Fibroblast of skin of left quadriceps (primary cell): ENCODE data around the gene KL.
A peak's percentile ranks its signal among the peaks of the same experiment; 100 is the strongest.

Experiments used
- DNase-seq, 2 experiments: peaks; one replicate each; pipeline ENCODE4 v3.0.0-alpha.2; 2013; ENCODE audit warnings: low read depth in 2 of 2

KL gene

DNA sequence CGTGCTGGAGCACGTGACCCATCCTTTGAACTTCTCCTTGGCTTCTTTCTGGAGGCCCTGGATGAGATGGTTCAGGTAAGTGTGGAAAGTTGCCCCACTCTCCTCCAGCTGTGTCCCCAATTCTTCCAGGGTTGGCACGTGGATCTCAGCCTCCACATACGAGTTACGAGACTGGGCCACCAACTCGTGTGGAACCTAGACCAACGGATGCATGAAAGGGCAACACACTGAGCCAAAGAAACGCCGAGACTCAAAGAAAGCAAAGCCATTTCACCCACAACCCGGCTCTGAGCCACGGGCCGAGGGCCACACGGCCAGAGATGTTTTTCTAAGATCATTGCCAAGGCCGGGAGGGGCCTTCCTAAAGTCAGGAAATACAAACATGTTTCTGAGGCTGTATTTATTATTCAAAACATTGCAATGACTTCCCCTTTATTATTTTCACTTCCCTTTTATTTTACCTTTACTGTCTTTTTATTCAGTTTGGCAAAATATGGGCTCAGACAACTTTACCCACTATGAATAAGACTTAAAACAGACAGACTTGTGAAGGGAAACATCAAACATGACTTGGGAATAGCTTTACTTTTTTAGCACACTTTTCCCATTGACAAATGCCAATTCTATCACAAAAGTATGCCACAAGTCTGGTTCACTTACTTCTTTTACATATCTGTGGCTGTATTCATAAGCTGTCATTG is 94.6 kb downstream of the KL start:
- DNase-seq: no peak

DNA sequence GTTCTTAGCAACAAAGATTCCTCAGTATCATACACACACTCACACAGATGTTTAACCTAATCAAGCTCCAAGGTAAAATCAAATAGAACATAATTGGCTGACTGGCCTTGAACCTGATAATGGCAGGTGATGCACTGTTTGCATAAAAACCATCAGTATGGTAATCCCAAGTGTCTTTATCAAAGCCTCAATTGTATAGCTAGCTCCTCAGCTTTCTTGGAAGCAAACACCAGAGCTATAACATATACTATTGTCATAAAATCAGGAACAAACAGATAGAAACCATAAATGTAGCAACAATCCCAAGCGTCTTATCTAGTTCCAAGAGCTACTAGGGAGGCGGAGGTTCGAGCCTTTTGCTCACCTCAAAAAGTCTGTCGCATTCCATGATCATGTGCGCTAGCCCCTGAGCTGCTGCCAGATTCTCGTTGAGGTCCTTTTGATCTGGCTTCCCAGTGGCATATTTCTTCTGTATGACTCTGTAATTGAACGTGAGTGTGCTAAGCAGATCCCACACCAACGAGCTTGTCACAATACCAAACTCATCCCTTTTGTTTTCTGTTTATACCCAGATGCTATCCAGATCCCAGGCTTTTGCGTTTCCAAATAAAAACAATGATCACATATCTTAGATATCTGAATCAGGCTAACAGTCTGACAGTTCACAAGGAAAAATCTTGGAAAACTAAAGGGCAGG is 95.3 kb downstream of the KL start:
- DNase-seq: peak in 1 of 2 experiments; percentile 33

DNA sequence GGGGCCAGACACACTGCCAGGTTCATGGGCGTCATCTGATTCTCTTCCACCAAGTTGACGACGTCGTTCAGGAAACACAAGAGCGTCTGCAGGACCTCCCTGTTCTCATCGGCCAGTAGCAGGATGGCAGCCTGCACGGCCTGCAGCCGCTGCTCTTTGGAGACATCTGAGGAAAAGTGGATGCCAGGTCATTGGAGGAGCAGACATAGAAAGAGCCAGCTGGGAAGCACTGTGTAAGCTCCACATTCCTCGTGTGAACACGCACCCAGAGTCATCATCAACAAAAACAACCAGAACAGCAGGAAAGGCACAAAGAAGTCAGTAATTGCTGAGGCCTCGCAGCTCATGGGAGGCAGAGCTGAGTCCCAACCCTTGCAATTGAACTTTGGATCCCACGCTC is 96.5 kb downstream of the KL start:
- DNase-seq: no peak

DNA sequence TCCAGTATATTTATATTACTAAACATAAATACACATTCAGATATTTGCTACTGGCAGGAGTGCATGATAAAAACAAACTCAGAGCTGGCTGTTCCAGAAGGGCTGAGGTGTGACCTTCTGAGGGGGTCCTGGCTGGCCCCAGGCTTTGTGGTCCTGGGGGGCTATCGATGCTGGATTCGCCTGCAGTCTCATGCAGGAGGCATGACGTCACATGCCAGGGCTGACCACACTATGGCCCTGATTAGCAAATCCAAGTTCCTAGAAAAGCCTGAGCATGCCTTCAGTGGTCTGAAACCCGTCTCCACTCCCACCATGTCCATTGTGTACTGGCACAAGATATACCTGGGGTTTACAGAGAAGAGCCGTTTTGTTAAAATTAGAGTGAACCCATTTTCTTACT is 97.9 kb downstream of the KL start:
- DNase-seq: no peak

DNA sequence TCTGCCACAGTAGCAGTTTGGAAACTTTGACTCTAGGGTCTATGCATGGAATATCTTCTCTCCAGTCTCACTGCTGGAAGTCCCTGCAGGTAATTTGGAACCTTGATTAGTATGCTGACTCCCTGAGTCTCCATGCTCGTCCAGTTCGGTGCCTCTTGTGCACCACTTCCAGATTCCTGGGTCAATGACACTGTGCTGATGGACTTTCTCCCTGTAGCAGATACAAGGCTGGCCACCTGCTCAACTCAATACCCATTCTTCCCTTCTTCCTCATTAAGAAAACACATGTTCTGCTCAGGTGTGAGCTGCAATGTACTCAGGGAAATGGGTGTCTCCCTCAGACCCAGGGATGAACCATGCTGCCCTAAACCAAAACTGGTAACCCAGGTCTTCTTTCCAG is 99.1 kb downstream of the KL start:
- DNase-seq: no peak
